Measurements from ENCODE around the gene BLOC1S4. TPM values are rescaled to one million over a fixed set of nuclear protein-coding genes. Genes with fewer than 3 reads are reported as not detected.

The BLOC1S4 gene
- total and polyA plus RNA-seq, 2 experiments from 2014 or later = 23.9 to 35.2 TPM

- TF ChIP-seq JUNB (IDR thresholded peaks at IDR 0.05; ENCODE audit: unreplicated experiment) (no peak), NANOG (IDR thresholded peaks at IDR 0.05; ENCODE audit: borderline replicate concordance) (no peak), EZH2phosphoT487 (IDR thresholded peaks at IDR 0.05; ENCODE audit: unreplicated experiment) (no peak), ZNF331 (CRISPR knock-in tag; IDR thresholded peaks at IDR 0.05; ENCODE audit: low read depth) (no peak), EZH2 (IDR thresholded peaks at IDR 0.05; ENCODE audit: low read depth, unreplicated experiment) (no peak)
These were observed 5.0 kb upstream of the BLOC1S4 start (continued) for GRCh38 chr4:6710996-6711395.

- Mint-ChIP-seq H3K27ac (no peak overlapping the region), H3K36me3 (ENCODE audit: low read depth) (peaks cover 3% of the 10 kb centered on the region; the same call in 2 of the 3 replicates), H3K4me3 (0 out of 3 replicates have a peak overlapping the region, but pooled peaks have one; percentile 38), H3K9me3 (peaks cover 3% of the 10 kb centered on the region; the same call in 1 of the 3 replicates), H3K4me1 (peaks cover 12% of the 10 kb centered on the region), H3K27me3 (ENCODE audit: insufficient read depth, low read depth, poor library complexity) (peaks cover 5% of the 10 kb centered on the region)
- H4K20me1 ChIP-seq (replicated peaks; ENCODE audit: insufficient read depth) = no peaks in the 10 kb centered on the region; the same call in 1 of the 2 replicates
- H2AFZ ChIP-seq = peak overlapping the region; percentile 78; the same call in 1 of the 2 replicates
- H3K4me3 ChIP-seq = no peak overlapping the region
- H3K4me1 ChIP-seq (ENCODE audit: insufficient read depth) = peaks cover 17% of the 10 kb centered on the region; the same call in 1 of the 2 replicates
- no peak overlapping the region for H3K4me2 ChIP-seq
- H3K36me3 ChIP-seq (ENCODE audit: insufficient read depth) = no peaks in the 10 kb centered on the region
- H3K27me3 ChIP-seq (ENCODE audit: insufficient read depth) = no peaks in the 10 kb centered on the region; the same call in 1 of the 2 replicates
- no peak for DNase-seq (ENCODE audit: low spot score)
- peaks cover 23% of the 10 kb centered on the region for H3K79me2 ChIP-seq (replicated peaks; ENCODE audit: insufficient read depth)
- no peaks in the 10 kb centered on the region for H3K9me2 ChIP-seq (ENCODE audit: insufficient read depth)
- no peak for ATAC-seq
- H3K27ac ChIP-seq (ENCODE audit: low read depth) = no peak overlapping the region
- no peaks in the 10 kb centered on the region for H3F3A ChIP-seq (replicated peaks; ENCODE audit: low read depth)
- no peak for TF ChIP-seq EZH2phosphoT487 (IDR thresholded peaks at IDR 0.05; ENCODE audit: unreplicated experiment)
- no peak for TF ChIP-seq CREB1 (CRISPR knock-in tag; IDR thresholded peaks at IDR 0.05; ENCODE audit: low read depth)
- TF ChIP-seq ZNF462 (CRISPR knock-in tag; IDR thresholded peaks at IDR 0.05) = no peak
- TF ChIP-seq REST (IDR thresholded peaks at IDR 0.05; ENCODE audit: unreplicated experiment) = no peak
- no peak for TF ChIP-seq ETS1 (IDR thresholded peaks at IDR 0.05)
- TF ChIP-seq ZNF331 (CRISPR knock-in tag; IDR thresholded peaks at IDR 0.05; ENCODE audit: low read depth) = no peak
- no peak for TF ChIP-seq JUNB (IDR thresholded peaks at IDR 0.05; ENCODE audit: unreplicated experiment)
- no peak for TF ChIP-seq NANOG (IDR thresholded peaks at IDR 0.05; ENCODE audit: borderline replicate concordance)
- TF ChIP-seq STAT1 (IDR thresholded peaks at IDR 0.05; ENCODE audit: unreplicated experiment) = no peak
- TF ChIP-seq CTCF (conservative IDR thresholded peaks at IDR 0.05; ENCODE audit: low read depth in 2 of 2) = no peak
- no peak for TF ChIP-seq POLR2AphosphoS5 (IDR thresholded peaks at IDR 0.05; ENCODE audit: low read depth)
- TF ChIP-seq ZNF114 (CRISPR knock-in tag; IDR thresholded peaks at IDR 0.05) = no peak
These were observed 1.0 kb upstream of the BLOC1S4 start for GRCh38 chr4:6714954-6715353.

All from GM23338 (cell line).